Measurements from ENCODE around the gene ACMSD. TPM values are rescaled to one million over a fixed set of nuclear protein-coding genes. Genes with fewer than 3 reads are reported as not detected.

The ACMSD gene
- total and polyA plus RNA-seq, 2 of the 13 experiments (the other 11 are each of a cell fraction or from before 2014, with no cell fraction given) = not detected

GRCh38 chr2:134918526-134919340 is 80.3 kb downstream of the ACMSD start, which contains the start of gene CCNT2 (continued):
- 0 out of 2 replicates have a peak, but pooled peaks have one; percentile 38 for TF ChIP-seq SNAPC5 (CRISPR knock-in tag; IDR thresholded peaks at IDR 0.05; ENCODE audit: borderline replicate concordance)
- TF ChIP-seq POLR2G (IDR thresholded peaks at IDR 0.05; ENCODE audit: low read depth, low read length) = no peak; the same call in 1 of the 2 replicates
- TF ChIP-seq RBFOX2 (IDR thresholded peaks at IDR 0.05; ENCODE audit: low read depth, low read length) = peak; percentile 88
- no peak for TF ChIP-seq FUBP1 (CRISPR knock-in tag; IDR thresholded peaks at IDR 0.05; ENCODE audit: borderline replicate concordance)
- TF ChIP-seq ZHX2 (IDR thresholded peaks at IDR 0.05; ENCODE audit: low read depth) = peak; percentile 81; the same call in 1 of the 2 replicates
- TF ChIP-seq ZHX2 (CRISPR knock-in tag; IDR thresholded peaks at IDR 0.05; ENCODE audit: borderline replicate concordance) = 0 out of 2 replicates have a peak, but pooled peaks have one; percentile 52
- TF ChIP-seq NKX3-1 (CRISPR knock-in tag; IDR thresholded peaks at IDR 0.05) = peak; percentile 77; the same call in 1 of the 2 replicates
- peak; percentile 60 for TF ChIP-seq MEIS2 (CRISPR knock-in tag; IDR thresholded peaks at IDR 0.05)
- TF ChIP-seq ZNF550 (CRISPR knock-in tag; IDR thresholded peaks at IDR 0.05; ENCODE audit: borderline replicate concordance) = 0 out of 2 replicates have a peak, but pooled peaks have one; percentile 82
- peak; percentile 61; the same call in 1 of the 2 replicates for TF ChIP-seq HOXA9 (CRISPR knock-in tag; IDR thresholded peaks at IDR 0.05; ENCODE audit: borderline replicate concordance)
- TF ChIP-seq SRF (IDR thresholded peaks at IDR 0.05; ENCODE audit: low read depth, low read length) = peak; percentile 65; the same call in 1 of the 2 replicates
- TF ChIP-seq POGZ (CRISPR knock-in tag; IDR thresholded peaks at IDR 0.05) = peak; percentile 95
- TF ChIP-seq KDM4B (CRISPR knock-in tag; IDR thresholded peaks at IDR 0.05) = peak; percentile 55; the same call in 1 of the 2 replicates
- TF ChIP-seq KLF13 (CRISPR knock-in tag; IDR thresholded peaks at IDR 0.05) = peak; percentile 80
- TF ChIP-seq NFKB2 (CRISPR knock-in tag; IDR thresholded peaks at IDR 0.05; ENCODE audit: borderline replicate concordance) = peak; percentile 84; the same call in 1 of the 2 replicates
- peak; percentile 94; the same call in 1 of the 2 replicates for TF ChIP-seq TSC22D2 (CRISPR knock-in tag; IDR thresholded peaks at IDR 0.05; ENCODE audit: borderline replicate concordance)
- TF ChIP-seq MNT (IDR thresholded peaks at IDR 0.05) = peak; percentile 88
- peak; percentile 80 for TF ChIP-seq MXD3 (CRISPR knock-in tag; IDR thresholded peaks at IDR 0.05)
